PC-3 (cell line): ENCODE measurements around the gene CHURC1. TPM values are rescaled to one million over a fixed set of nuclear protein-coding genes. Genes with fewer than 3 reads are reported as not detected.

Experiments
- ATAC-seq: fragments of 200-7000 bp; cut with Tn5 transposase; 2 replicates; pipeline ENCODE4 v1.9.1; 2020; ENCODE audit warnings: mild to moderate bottlenecking, moderate library complexity
- BruUV-seq: library from RNA; stranded (reverse); fragments of 400-500 nt; replicated peaks from 2 replicates; lab custom pipeline; 2021; lab: Mats Ljungman, UMichigan
- CTCF ChIA-PET: fragments of 300-600 bp; sonication (Branson Sonifier 250); formaldehyde crosslinking; loops from one replicate; lab custom pipeline; 2022; ENCODE audit warnings: antibody characterized with exemption; lab: Charles Lee
- POLR2A ChIA-PET: fragments of 300-600 bp; sonication (Branson Sonifier 250); formaldehyde crosslinking; loops from one replicate; lab custom pipeline; 2022; ENCODE audit warnings: antibody characterized with exemption; ENCODE audit not compliant: unreplicated experiment; lab: Charles Lee
- DNase-seq: peaks from one replicate; pipeline ENCODE4 v3.0.0-alpha.2; 2015
- H2AFZ ChIP-seq: fragments of 300-600 bp; sonication (generic); 2 replicates; pipeline ENCODE4 v1.6.0; 2016; ENCODE audit warnings: antibody characterized with exemption, low read length
- H3F3A ChIP-seq: fragments of 300-600 bp; sonication (generic); one replicate; pipeline ENCODE4 v1.6.0; 2017; ENCODE audit warnings: antibody characterized with exemption, low read length, control low read depth, mild to moderate bottlenecking; ENCODE audit not compliant: unreplicated experiment
- H3K27ac ChIP-seq: fragments of 300-600 bp; sonication (generic); 2 replicates; pipeline ENCODE4 v1.5.1; 2016; ENCODE audit warnings: mild to moderate bottlenecking, low read length
- H3K27me3 ChIP-seq: fragments of 300-600 bp; sonication (generic); 2 replicates; pipeline ENCODE4 v1.6.1; 2016; ENCODE audit warnings: low read length, mixed read lengths
- H3K36me3 ChIP-seq: fragments of 300-600 bp; sonication (generic); 2 replicates; pipeline ENCODE4 v1.6.1; 2016; ENCODE audit warnings: low read depth, mixed run types, low read length, mixed read lengths
- H3K4me1 ChIP-seq: fragments of 300-600 bp; sonication (generic); 2 replicates; pipeline ENCODE4 v1.5.1; 2016; ENCODE audit warnings: low read length; ENCODE audit not compliant: insufficient read depth
- H3K4me2 ChIP-seq: fragments of 300-600 bp; sonication (generic); 2 replicates; pipeline ENCODE4 v1.6.0; 2016; ENCODE audit warnings: low read length
- H3K4me3 ChIP-seq: fragments of 300-600 bp; sonication (generic); 2 replicates; pipeline ENCODE4 v1.5.1; 2016; ENCODE audit warnings: mild to moderate bottlenecking, low read length, mixed read lengths
- H3K79me2 ChIP-seq: fragments of 300-600 bp; sonication (generic); 2 replicates; pipeline ENCODE4 v1.6.1; 2017; ENCODE audit warnings: low read length, mixed read lengths
- H3K9ac ChIP-seq: fragments of 300-600 bp; sonication (generic); 2 replicates; pipeline ENCODE4 v1.6.0; 2016; ENCODE audit warnings: mild to moderate bottlenecking, low read length
- H3K9me2 ChIP-seq: fragments of 300-600 bp; sonication (generic); replicated peaks from 2 replicates; pipeline ENCODE4 v1.6.1; 2016; ENCODE audit warnings: mixed run types, low read length, mixed read lengths
- H3K9me3 ChIP-seq: fragments of 300-600 bp; sonication (generic); 2 replicates; pipeline ENCODE4 v1.6.1; 2016; ENCODE audit warnings: low read length, mixed read lengths
- H4K20me1 ChIP-seq: fragments of 300-600 bp; sonication (generic); 2 replicates; pipeline ENCODE4 v1.6.1; 2016; ENCODE audit warnings: low read length, mixed read lengths
- EZH2 ChIP-seq: fragments of 300-600 bp; sonication (generic); IDR thresholded peaks from one replicate; pipeline ENCODE4 v1.6.1; 2017; ENCODE audit warnings: antibody characterized with exemption, mild to moderate bottlenecking, low read length; ENCODE audit not compliant: unreplicated experiment
- EZH2phosphoT487 ChIP-seq: fragments of 300-600 bp; sonication (generic); IDR thresholded peaks from 2 replicates; pipeline ENCODE4 v1.6.1; 2018; ENCODE audit warnings: mild to moderate bottlenecking, antibody characterized with exemption, low read length, borderline replicate concordance
- intact Hi-C: fragments of 100-400 bp; cut with micrococcal nuclease; formaldehyde crosslinking; loops from 2 replicates; pipeline ENCODE4 v1.9.0; 2023
- total RNA-seq: library from RNA; depleted of rRNA; stranded (reverse); fragments of >200 nt; gene quantifications from 2 replicates; pipeline ENCODE4 v1.2.3, GENCODE V29; 2014
- TF ChIP-seq, protein P1 (sequence below): fragments of 300-600 bp; sonication (generic); conservative IDR thresholded peaks from 2 replicates; pipeline ENCODE4 v1.5.1; 2017; ENCODE audit warnings: antibody characterized with exemption, low read depth, mild to moderate bottlenecking, low read length

Gene CHURC1
- total RNA-seq, 1 experiment from 2014 or later = 50.3 TPM

DNA sequence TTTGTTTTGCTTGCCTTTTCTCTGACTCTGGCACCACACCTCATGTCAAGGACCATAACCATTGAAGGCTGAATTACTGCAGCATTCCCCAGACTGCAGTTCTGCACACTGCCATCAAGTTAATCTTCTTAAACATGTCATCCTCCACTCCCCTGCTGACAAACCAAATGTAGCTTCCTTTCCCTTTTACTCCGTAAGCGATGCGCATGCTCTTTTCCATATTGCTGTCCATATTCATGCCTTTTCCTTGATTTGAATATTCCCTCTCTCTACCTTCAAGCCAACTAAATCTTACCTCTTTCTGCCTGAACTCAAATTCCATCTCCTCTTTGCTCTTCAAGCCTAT is 14.7 kb downstream of the CHURC1 start:
- Histone ChIP-seq H3K36me3 (peaks cover 54% of the 10 kb centered on the region), H3K4me1 (no peaks in the 10 kb centered on the region)
- ATAC-seq = no peak

DNA sequence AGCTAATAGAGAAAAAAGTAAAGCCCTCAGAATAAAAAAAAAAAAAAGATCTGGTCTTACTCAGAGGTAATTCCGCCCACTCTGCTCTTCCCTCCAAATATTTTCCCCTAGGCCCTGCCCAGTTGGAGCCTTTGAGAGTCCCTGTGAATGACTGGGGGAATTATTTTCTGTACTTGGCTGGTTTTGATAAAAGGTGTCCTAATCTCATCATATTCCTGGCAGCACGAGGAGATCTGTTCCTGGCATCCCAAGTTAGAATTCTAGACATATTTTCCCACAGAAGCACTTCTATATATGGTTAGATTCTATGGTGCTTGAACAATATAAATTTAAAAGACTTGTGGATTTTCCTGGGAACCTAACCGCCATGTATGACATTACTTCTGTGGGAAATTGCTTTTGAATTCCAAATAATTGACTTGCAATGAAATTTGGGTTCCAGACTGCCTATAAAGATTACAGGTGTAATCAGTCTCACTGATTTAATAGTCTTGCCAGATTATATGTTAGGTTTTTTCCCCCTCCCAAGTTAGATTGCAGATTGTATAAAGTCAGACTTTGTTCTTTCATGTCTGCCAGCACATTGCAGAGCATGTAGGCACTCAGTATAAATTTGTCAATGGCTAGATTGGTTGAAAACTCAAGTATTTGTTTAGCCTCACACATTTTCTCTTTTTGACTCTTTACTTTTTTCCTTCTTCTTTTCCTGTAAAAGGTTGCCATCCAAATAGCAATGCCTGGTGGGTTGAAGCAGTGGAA is 16.0 kb downstream of the CHURC1 start:
- H3K9me3 ChIP-seq = no peaks in the 10 kb centered on the region
- DNase-seq (no peak), ATAC-seq (no peak)
- ChIA-PET CTCF (interaction anchor here (0.7 kb wide), 1 partner anchor 90 kb away, joined by 3 read pairs; no protein-coding TSS in a partner anchor), POLR2A (no interaction called here)
- no peak overlapping the region for H3K27ac ChIP-seq
- peaks cover 43% of the 10 kb centered on the region; the same call in 1 of the 2 replicates for H3K36me3 ChIP-seq
- H4K20me1 ChIP-seq = no peaks in the 10 kb centered on the region
- intact Hi-C loops = no loop called here
- no peak overlapping the region for H2AFZ ChIP-seq
- no peaks in the 10 kb centered on the region for H3F3A ChIP-seq
- no peaks in the 10 kb centered on the region for H3K9me2 ChIP-seq
- H3K4me1 ChIP-seq = no peaks in the 10 kb centered on the region
- no peaks in the 10 kb centered on the region for H3K27me3 ChIP-seq
- H3K79me2 ChIP-seq = no peaks in the 10 kb centered on the region
- H3K9ac ChIP-seq = no peak overlapping the region
- no peak overlapping the region for H3K4me2 ChIP-seq
- TF ChIP-seq, protein P1, sequence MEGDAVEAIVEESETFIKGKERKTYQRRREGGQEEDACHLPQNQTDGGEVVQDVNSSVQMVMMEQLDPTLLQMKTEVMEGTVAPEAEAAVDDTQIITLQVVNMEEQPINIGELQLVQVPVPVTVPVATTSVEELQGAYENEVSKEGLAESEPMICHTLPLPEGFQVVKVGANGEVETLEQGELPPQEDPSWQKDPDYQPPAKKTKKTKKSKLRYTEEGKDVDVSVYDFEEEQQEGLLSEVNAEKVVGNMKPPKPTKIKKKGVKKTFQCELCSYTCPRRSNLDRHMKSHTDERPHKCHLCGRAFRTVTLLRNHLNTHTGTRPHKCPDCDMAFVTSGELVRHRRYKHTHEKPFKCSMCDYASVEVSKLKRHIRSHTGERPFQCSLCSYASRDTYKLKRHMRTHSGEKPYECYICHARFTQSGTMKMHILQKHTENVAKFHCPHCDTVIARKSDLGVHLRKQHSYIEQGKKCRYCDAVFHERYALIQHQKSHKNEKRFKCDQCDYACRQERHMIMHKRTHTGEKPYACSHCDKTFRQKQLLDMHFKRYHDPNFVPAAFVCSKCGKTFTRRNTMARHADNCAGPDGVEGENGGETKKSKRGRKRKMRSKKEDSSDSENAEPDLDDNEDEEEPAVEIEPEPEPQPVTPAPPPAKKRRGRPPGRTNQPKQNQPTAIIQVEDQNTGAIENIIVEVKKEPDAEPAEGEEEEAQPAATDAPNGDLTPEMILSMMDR = no peak
- no peak for TF ChIP-seq EZH2phosphoT487
- TF ChIP-seq EZH2 = no peak
- no TSS peak for BruUV-seq
- no peak overlapping the region for H3K4me3 ChIP-seq

More for the DNA sequence above, 14.7 kb downstream of the CHURC1 start:
- no TSS peak for BruUV-seq
- H3K9ac ChIP-seq = no peak overlapping the region
- no peak overlapping the region for H2AFZ ChIP-seq
- no peaks in the 10 kb centered on the region for H4K20me1 ChIP-seq
- no peak overlapping the region for H3K4me3 ChIP-seq
- no peak overlapping the region for H3K4me2 ChIP-seq
- intact Hi-C loops = no loop called here
- H3K27me3 ChIP-seq = no peaks in the 10 kb centered on the region
- ChIA-PET CTCF (no interaction called here), POLR2A (no interaction called here)
- H3K9me3 ChIP-seq = no peaks in the 10 kb centered on the region
- DNase-seq = no peak
- TF ChIP-seq, protein P1 = no peak
- TF ChIP-seq EZH2 = no peak
- H3F3A ChIP-seq = no peaks in the 10 kb centered on the region
- H3K27ac ChIP-seq = no peak overlapping the region
- H3K79me2 ChIP-seq = no peaks in the 10 kb centered on the region
- no peaks in the 10 kb centered on the region for H3K9me2 ChIP-seq

DNA sequence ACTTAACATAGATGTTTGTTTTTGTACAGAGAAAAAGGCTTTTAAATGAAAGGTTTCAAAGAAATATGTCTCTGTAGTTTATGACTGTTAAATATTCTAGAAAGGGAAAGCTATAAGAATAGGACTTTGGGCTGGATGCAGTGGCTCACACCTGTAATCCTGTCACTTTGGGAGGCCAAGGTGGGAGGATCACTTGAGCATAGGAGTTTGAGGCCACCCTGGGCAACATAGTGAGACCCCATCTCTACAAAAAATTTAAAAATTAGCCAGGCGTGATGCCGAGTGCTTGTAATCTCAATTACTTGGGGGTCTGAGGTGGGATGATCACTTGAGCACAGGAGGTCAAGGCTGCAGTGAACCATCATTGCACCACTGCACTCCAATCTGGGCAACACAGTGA is 16.9 kb downstream of the CHURC1 start:
- H3K36me3 ChIP-seq = peaks cover 37% of the 10 kb centered on the region; the same call in 1 of the 2 replicates
- no peaks in the 10 kb centered on the region for H3K4me1 ChIP-seq
- H4K20me1 ChIP-seq = no peaks in the 10 kb centered on the region
- no peaks in the 10 kb centered on the region for H3K27me3 ChIP-seq
- no peak overlapping the region for H3K4me2 ChIP-seq
- H3K9me2 ChIP-seq = no peaks in the 10 kb centered on the region
- intact Hi-C loops = no loop called here
- ChIA-PET POLR2A (no interaction called here), CTCF (interaction anchor here (0.7 kb wide), 1 partner anchor 89 kb away, joined by 3 read pairs; no protein-coding TSS in a partner anchor)
- no TSS peak for BruUV-seq
- DNase-seq (no peak), ATAC-seq (no peak)
- H3K9ac ChIP-seq = no peak overlapping the region
- H3K4me3 ChIP-seq = no peak overlapping the region
- H2AFZ ChIP-seq = no peak overlapping the region
- H3K27ac ChIP-seq = no peak overlapping the region
- TF ChIP-seq EZH2phosphoT487 (no peak), EZH2 (no peak)
- TF ChIP-seq, protein P1 = no peak
- H3K79me2 ChIP-seq = no peaks in the 10 kb centered on the region
- no peaks in the 10 kb centered on the region for H3F3A ChIP-seq
- H3K9me3 ChIP-seq = no peaks in the 10 kb centered on the region
